GM12874 (cell line): ENCODE measurements around the gene LGR5.

Source experiments
- TF ChIP-seq, protein P1 (sequence below): IDR thresholded peaks from 2 replicates; pipeline ENCODE4 v1.5.1; 2011; ENCODE audit warnings: low read depth, mild to moderate bottlenecking, control low read depth, low read length, moderate library complexity; ENCODE audit not compliant: insufficient read depth

LGR5 gene

DNA sequence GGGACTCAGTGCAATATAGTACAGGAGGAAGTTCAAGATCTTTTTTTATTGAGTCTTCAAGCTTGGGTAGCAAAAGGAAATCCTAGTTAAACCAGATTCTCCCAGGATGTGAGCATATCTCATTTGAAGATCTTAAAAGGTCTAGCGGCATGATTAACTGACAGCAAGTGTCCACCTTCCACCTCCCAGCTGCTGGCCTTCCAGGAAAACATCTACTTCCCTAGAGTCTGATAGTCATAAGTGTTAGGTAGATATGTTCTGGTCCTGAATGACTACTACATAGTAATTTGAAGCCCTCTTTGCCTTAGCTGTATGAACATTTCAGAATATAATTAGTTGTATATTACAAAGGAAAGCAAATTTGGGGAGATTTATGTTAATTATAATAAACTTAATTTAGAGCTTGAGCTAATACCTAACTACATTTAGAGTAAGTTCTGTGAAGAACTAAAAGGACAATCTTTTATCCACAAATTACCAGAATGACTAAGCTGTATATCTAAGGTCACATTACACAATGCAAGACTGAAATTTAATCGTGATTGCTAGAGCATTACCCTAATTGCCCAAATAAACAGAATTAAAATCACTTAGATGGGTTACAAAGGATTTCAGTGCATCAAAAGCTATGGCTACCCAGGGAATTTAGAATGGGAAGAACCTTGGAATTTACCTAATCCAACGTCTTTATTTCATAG is 9.9 kb downstream of the LGR5 start:
- TF ChIP-seq, protein P1, sequence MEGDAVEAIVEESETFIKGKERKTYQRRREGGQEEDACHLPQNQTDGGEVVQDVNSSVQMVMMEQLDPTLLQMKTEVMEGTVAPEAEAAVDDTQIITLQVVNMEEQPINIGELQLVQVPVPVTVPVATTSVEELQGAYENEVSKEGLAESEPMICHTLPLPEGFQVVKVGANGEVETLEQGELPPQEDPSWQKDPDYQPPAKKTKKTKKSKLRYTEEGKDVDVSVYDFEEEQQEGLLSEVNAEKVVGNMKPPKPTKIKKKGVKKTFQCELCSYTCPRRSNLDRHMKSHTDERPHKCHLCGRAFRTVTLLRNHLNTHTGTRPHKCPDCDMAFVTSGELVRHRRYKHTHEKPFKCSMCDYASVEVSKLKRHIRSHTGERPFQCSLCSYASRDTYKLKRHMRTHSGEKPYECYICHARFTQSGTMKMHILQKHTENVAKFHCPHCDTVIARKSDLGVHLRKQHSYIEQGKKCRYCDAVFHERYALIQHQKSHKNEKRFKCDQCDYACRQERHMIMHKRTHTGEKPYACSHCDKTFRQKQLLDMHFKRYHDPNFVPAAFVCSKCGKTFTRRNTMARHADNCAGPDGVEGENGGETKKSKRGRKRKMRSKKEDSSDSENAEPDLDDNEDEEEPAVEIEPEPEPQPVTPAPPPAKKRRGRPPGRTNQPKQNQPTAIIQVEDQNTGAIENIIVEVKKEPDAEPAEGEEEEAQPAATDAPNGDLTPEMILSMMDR: no peak

DNA sequence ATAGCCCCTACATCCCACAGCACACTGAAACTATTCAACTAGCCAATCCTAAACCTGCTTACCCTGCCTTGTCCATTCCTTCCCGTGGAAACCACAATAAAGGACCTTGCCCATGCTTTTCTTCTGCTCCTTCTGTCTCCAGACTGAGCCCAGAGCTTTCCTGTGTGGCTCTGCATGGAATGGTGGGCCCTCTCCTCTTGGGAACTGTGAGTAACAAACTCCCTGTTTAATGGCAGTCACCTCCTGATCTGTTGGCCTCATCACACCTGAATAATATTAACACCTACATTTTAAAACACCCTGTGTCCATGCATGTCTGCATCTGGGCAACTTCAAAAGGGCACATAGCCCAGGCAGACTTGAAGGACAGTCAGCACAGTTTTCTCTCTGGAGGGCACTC is 12.4 kb downstream of the LGR5 start:
- TF ChIP-seq, protein P1: no peak

DNA sequence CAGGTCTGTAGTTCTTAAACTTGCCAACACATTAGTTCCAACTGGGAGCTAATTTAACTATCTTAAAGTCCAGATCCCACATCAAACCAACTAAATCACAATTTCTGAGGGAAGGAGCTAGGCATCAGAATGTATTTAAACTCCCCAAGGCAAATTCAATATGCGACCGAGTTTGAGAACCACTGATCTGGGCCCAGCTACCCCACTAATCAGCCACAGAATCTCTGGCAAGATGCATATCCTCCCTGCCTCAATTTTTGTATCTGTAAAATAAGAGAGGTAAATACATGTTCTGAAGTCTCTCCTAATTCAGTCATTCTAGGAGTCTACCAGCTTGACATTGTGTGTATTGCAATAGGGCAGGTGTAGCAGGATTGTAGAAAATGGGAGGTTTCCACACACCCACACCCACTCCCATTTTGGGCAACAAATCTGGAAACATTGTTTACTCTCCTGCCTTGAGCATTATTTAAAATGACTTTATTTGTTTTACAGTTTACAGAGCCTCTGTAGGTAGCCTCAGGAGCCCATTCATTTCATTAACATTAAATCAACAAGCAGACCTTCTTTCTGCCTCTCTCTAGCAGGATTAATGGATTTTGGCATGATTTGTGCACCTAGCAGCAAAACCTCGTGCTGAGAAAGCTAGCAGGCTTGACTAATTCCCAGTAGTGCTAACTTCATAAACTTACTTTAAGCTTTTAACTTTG is 15.6 kb downstream of the LGR5 start:
- TF ChIP-seq, protein P1: no peak

DNA sequence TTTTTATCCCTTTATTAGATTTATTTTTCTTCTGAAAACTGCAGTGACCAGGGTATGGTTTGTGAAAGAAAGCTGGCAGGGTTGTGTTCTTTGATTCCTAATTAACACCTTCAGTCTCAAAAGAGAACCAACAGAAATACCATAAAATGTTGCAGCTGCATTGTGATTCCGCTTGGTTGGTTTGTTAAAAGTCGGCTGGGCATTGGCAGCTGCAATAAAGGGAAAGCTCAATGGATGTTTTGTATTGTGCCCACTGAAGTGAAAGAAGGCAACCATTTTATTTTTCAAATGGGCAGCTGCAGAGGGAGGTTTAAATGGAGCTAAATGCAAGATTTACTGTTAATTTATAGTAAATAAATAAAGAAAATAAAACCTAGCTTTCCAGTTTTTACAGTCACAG is 16.7 kb downstream of the LGR5 start:
- TF ChIP-seq, protein P1: no peak

DNA sequence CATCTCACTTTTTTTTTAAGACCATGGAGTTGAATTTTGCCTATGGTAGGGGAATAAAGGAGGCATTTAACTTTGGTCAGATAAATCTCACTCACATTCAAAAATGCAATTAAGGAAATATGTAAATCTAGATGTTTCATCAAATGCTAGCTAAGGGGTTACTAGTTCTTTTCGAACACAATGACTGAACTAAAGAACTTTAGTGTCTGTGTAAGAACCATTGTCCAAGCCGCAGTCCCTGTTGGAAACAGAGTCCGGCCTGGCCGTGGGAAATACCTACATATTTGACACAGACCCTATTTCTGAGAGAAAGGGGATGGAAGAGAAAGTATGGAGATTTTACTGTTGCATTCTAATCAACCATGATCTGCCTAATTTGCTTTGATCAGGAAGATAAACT is 17.4 kb downstream of the LGR5 start:
- TF ChIP-seq, protein P1: no peak

DNA sequence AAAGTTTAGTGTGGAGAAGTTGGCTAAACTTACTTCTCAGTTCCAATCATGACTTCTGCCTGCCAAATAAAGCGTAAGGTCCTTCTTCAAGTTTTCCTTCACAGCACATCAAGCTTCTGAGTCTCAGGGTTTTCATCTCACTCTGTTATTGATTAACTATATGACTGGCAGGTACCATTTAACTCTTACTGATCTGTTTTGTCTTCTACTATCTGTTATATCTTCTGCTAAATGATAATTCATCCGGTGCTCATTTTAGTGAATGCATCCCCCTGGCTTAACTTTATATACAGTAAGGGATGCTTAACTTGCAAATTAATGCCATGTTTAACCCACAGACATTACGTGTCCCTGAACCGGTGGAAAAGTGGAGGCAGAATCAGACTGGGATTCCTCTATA is 20.7 kb downstream of the LGR5 start:
- TF ChIP-seq, protein P1: no peak

DNA sequence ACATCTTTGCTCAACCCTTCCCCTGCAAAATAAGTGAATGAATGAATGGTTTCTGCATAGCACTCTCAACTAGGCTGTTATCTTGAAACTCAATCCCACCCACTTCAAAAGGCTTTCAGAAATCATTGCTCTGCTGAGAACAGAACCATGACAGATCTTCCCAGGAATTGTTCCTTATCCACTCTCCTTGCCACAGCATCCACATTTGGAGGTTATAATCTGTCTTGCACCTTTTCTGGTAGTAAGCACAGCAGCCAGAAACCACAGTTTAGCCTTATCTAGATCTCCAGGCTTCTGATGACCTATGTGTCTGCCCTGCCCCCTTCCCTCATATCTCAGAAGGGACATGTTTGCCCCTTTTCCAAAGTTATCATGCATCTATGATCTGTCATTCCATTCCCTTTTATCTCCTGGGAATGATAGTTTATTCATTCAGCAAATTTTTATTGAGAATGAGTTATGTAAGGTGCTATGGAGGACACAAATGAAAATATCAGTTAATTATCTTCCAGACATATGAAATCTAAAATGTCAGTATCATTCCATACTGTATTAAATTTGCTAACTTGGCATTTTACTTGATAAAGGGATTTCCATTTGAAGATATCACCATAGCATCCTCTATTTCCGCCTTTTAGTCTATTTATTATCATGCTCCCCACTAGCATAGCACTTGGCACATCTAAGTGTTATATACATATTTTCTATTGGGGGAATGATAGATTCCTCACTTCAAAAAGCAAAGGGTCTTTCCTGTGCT is 21.4 kb downstream of the LGR5 start:
- TF ChIP-seq, protein P1: no peak
